K562 (cell line): ENCODE results near the gene METTL22. TPM values are rescaled to one million over a fixed set of nuclear protein-coding genes. Genes with fewer than 3 reads are reported as not detected.

ENCODE experiments used
- ATAC-seq: fragments of 200-7000 bp; cut with Tn5 transposase; 3 replicates; pipeline ENCODE4 v1.9.1; 2020; ENCODE audit warnings: moderate library complexity
- BruUV-seq: library from RNA; stranded (reverse); fragments of 400-500 nt; replicated peaks from 2 replicates; lab custom pipeline; 2021; lab: Mats Ljungman, UMichigan
- CTCF ChIA-PET: fragments of 300-600 bp; formaldehyde crosslinking; extraction: SDS; loops from one replicate; lab custom pipeline; 2021; ENCODE audit warnings: low intra/inter-chr PET ratio; lab: Yijun Ruan, JAX
- POLR2A ChIA-PET: fragments of 300-600, 350-650 bp; sonication (Branson Sonifier 250); formaldehyde crosslinking; extraction: SDS; loops from one replicate; lab custom pipeline; 2021; ENCODE audit warnings: antibody characterized with exemption, inconsistent platforms; lab: Yijun Ruan, JAX
- DNase-seq, 4 experiments: peaks; one replicate each; pipeline versions ENCODE4 v3.0.0 to v3.0.0-alpha.2; 2011 to 2018; ENCODE audit warnings: low spot score in 3 of 4, mixed read lengths in 3 of 4; ENCODE audit errors: extremely low read depth in 1 of 4
- FAIRE-seq: peaks from 2 replicates; lab custom pipeline; 2011; peaks lifted over from hg19 to GRCh38; lab: Jason Lieb, UNC
- H2AFZ ChIP-seq: 2 replicates; pipeline ENCODE4 v1.6.0; 2011; ENCODE audit warnings: low read depth, low read length, control low read depth, inconsistent platforms
- H3K27ac ChIP-seq: fragments of 200-600 bp; 3 replicates; pipeline ENCODE4 v1.8.0; 2011; ENCODE audit warnings: low read depth, mild to moderate bottlenecking, control low read depth, inconsistent platforms, low read length, moderate library complexity, mixed read lengths; ENCODE audit errors: extremely low read depth
- H3K27me3 ChIP-seq, 2 experiments: fragments of 300-600 bp in 1 of 2; 2 replicates in 1 of 2; 3 replicates in 1 of 2; pipeline versions ENCODE4 v1.6.0 to v1.8.0; 2011; ENCODE audit warnings: inconsistent platforms in 2 of 2, low read length in 2 of 2, mild to moderate bottlenecking in 1 of 2, mixed read lengths in 1 of 2, moderate library complexity in 1 of 2; ENCODE audit not compliant: control insufficient read depth in 2 of 2, insufficient read depth in 2 of 2
- H3K36me3 ChIP-seq: fragments of 300-600 bp; 3 replicates; pipeline ENCODE4 v1.8.0; 2011; ENCODE audit warnings: mild to moderate bottlenecking, low read length, inconsistent platforms; ENCODE audit not compliant: control insufficient read depth, insufficient read depth
- H3K4me1 ChIP-seq, 2 experiments: fragments of 200-600 bp in 1 of 2; replicated peaks in 1 of 2; 2 replicates in 1 of 2; 3 replicates in 1 of 2; pipeline versions ENCODE4 v1.5.1 to v1.8.0; 2011; ENCODE audit warnings: inconsistent platforms in 2 of 2, low read length in 2 of 2, mild to moderate bottlenecking in 1 of 2, mixed read lengths in 1 of 2, moderate library complexity in 1 of 2; ENCODE audit not compliant: control insufficient read depth in 2 of 2, insufficient read depth in 2 of 2
- H3K4me2 ChIP-seq: 2 replicates; pipeline ENCODE4 v1.6.1; 2011; ENCODE audit warnings: low read length, control low read depth, inconsistent platforms, mixed read lengths; ENCODE audit not compliant: insufficient read depth
- H3K4me3 ChIP-seq: fragments of 200-600 bp; sonication (generic), shearing (Covaris generic); 2 replicates; pipeline ENCODE4 v1.5.1; 2016; ENCODE audit warnings: control low read depth, inconsistent platforms
- H3K79me2 ChIP-seq: fragments of 200-600 bp; 3 replicates; pipeline ENCODE4 v1.8.0; 2011; ENCODE audit warnings: low read length, inconsistent platforms; ENCODE audit not compliant: control insufficient read depth, insufficient read depth
- H3K9ac ChIP-seq, 2 experiments: 2 replicates each; pipeline versions ENCODE4 v1.6.0 to v1.6.1; 2011; ENCODE audit warnings: low read depth in 2 of 2, low read length in 2 of 2, control low read depth in 1 of 2, inconsistent platforms in 1 of 2, mild to moderate bottlenecking in 1 of 2, mixed read lengths in 1 of 2; ENCODE audit not compliant: insufficient read depth in 1 of 2
- H3K9me1 ChIP-seq: one replicate; pipeline ENCODE4 v1.6.0; 2011; ENCODE audit warnings: inconsistent platforms, mild to moderate bottlenecking, low read length, moderate library complexity; ENCODE audit not compliant: control insufficient read depth, insufficient read depth
- H3K9me3 ChIP-seq: replicated peaks from 2 replicates; pipeline ENCODE4 v1.5.1; 2011; ENCODE audit warnings: low read depth, low read length, inconsistent platforms; ENCODE audit not compliant: control insufficient read depth, insufficient read depth
- H4K20me1 ChIP-seq: replicated peaks from 2 replicates; pipeline ENCODE4 v1.6.1; 2011; ENCODE audit warnings: low read length, inconsistent platforms, mixed read lengths; ENCODE audit not compliant: control insufficient read depth, insufficient read depth
- FIP1L1 ChIP-seq: fragments of 200-400 bp; formaldehyde crosslinking; IDR thresholded peaks from 2 replicates; pipeline ENCODE4 v1.6.1; 2018; ENCODE audit warnings: mild to moderate bottlenecking, low read depth, low read length; ENCODE audit not compliant: poor library complexity, severe bottlenecking
- FOXA3 ChIP-seq, 2 experiments: fragments of 450-650 bp in 1 of 2; sonication (generic) in 1 of 2; formaldehyde crosslinking; IDR thresholded peaks in 1 of 2; conservative IDR thresholded peaks in 1 of 2; 2 replicates each; pipeline versions ENCODE4 v1.4.0 to v1.8.0; 2020 to 2022; ENCODE audit warnings: mild to moderate bottlenecking in 2 of 2, missing genetic modification reagents in 1 of 2
- FOXJ2 ChIP-seq: fragments of 200-800 bp; sonication (Bioruptor generic); IDR thresholded peaks from 2 replicates; pipeline ENCODE4 v1.6.1; 2016; ENCODE audit warnings: missing genetic modification characterization, missing compliant biosample characterization
- HBP1 ChIP-seq: fragments of 450-650 bp; formaldehyde crosslinking; IDR thresholded peaks from 2 replicates; pipeline ENCODE4 v1.4.0; 2022; ENCODE audit warnings: missing genetic modification characterization
- RBBP5 ChIP-seq: fragments of 200-600 bp; sonication (generic); IDR thresholded peaks from 2 replicates; pipeline ENCODE4 v1.6.1; 2012; ENCODE audit warnings: borderline replicate concordance, mild to moderate bottlenecking, low read length, control low read depth, inconsistent platforms; ENCODE audit not compliant: insufficient read depth, poor library complexity, severe bottlenecking
- RBFOX2 ChIP-seq: fragments of 200-400 bp; formaldehyde crosslinking; IDR thresholded peaks from 2 replicates; pipeline ENCODE4 v1.6.1; 2017; ENCODE audit warnings: low read depth, mild to moderate bottlenecking, low read length, moderate library complexity
- RBM25 ChIP-seq: fragments of 200-400 bp; formaldehyde crosslinking; IDR thresholded peaks from 2 replicates; pipeline ENCODE4 v1.6.1; 2018; ENCODE audit warnings: low read length, low read depth, moderate library complexity; ENCODE audit not compliant: severe bottlenecking
- SMC3 ChIP-seq: conservative IDR thresholded peaks from 2 replicates; pipeline ENCODE4 v1.6.1; 2011; ENCODE audit warnings: low read depth, low read length, improper control_type of control experiment; ENCODE audit not compliant: insufficient read depth
- TFAM ChIP-seq: fragments of 250-450 bp; sonication (Bioruptor Pico); conservative IDR thresholded peaks from 2 replicates; pipeline ENCODE4 v1.5.0; 2021; ENCODE audit warnings: mild to moderate bottlenecking, moderate library complexity
- TRIM28 ChIP-seq: fragments of 450-650 bp; IDR thresholded peaks from 2 replicates; pipeline ENCODE4 v1.6.1; 2017
- YBX1 ChIP-seq: fragments of 450-650 bp; IDR thresholded peaks from 2 replicates; pipeline ENCODE4 v1.7.1; 2016; ENCODE audit warnings: mild to moderate bottlenecking
- WGBS: fragments of 100-300 bp; shearing (Covaris generic); methylation state at CpG from one replicate; pipeline ENCODE4 v1.1.6; 2016; ENCODE audit warnings: low coverage, mixed read lengths; ENCODE audit not compliant: insufficient coverage; ENCODE audit errors: missing lambda C conversion rate; 5-methylcytosine and 5-hydroxymethylcytosine counted together
- in situ Hi-C: fragments of 300-500 bp; cut with MboI; formaldehyde crosslinking; loops from 4 replicates; pipeline ENCODE4 v1.15.0; 2018; ENCODE audit warnings: inconsistent platforms, mixed read lengths
- intact Hi-C: fragments of 100-400 bp; cut with micrococcal nuclease; formaldehyde crosslinking; loops from 2 replicates; pipeline ENCODE4 v1.14.2; 2022
- polyA plus RNA-seq, 8 experiments: library from polyadenylated mRNA; depleted of rRNA in 4 of 8; stranded (reverse) in 5 of 8; unstranded in 3 of 8; fragments of >200 nt; fragmentation: Nextera tagmentation in 2 of 8; fragmentation: Illumina TruSeq in 1 of 8; extraction: Ambion mirVana in 2 of 8; extraction: Trizol in 1 of 8; gene quantifications; 2 replicates each; pipeline versions ENCODE4 v1.2.1 to v1.2.3, GENCODE V29; 2011 to 2014; ENCODE audit warnings: inconsistent platforms in 1 of 8, missing spikeins in 1 of 8
- total RNA-seq, 7 experiments: library from RNA; depleted of rRNA in 6 of 7; stranded (reverse); fragments of >200 nt in 6 of 7; fragmentation: Illumina TruSeq in 2 of 7; extraction: Trizol in 2 of 7; gene quantifications; 2 replicates each; pipeline versions ENCODE4 v1.2.1 to v1.2.3, GENCODE V29; 2011 to 2021; ENCODE audit warnings: low replicate concordance in 1 of 7

The METTL22 gene
- total and polyA plus RNA-seq, 9 of the 15 experiments (the other 6 are each of a cell fraction or from before 2014, with no cell fraction given): 6.9 to 33.2 (median 18.5) TPM

- TF ChIP-seq FOXJ2 (tag) (no peak), SMC3 (no peak), TRIM28 (no peak), HBP1 (CRISPR knock-in tag) (no peak), RBBP5 (no peak), RBFOX2 (peak; percentile 35; the same call in 1 of the 2 replicates)
Observed at GRCh38 chr16:8628981-8629725, 7.7 kb downstream of the METTL22 start (continued).

- in situ Hi-C loops: no loop called here
- Histone ChIP-seq H3K27me3 (no peaks in the 10 kb centered on the region), H3K4me3 (no peak overlapping the region)
- CTCF ChIA-PET: no interaction called here
- TF ChIP-seq FIP1L1 (no peak), RBM25 (peak; percentile 51), FOXA3 (CRISPR knock-in tag; conservative IDR thresholded peaks at IDR 0.05 in 1 of 2, IDR thresholded peaks at IDR 0.05 in 1 of 2) (no peak), TFAM (CRISPR knock-in tag) (no peak), YBX1 (no peak)
- TF ChIP-seq, all 486 proteins: peak for 1
- Histone ChIP-seq H3K79me2 (no peaks in the 10 kb centered on the region), H3K9me1 (no peaks in the 10 kb centered on the region), H2AFZ (no peak overlapping the region), H4K20me1 (0 out of 2 replicates have a peak, but pooled peaks cover 8% of the 10 kb centered on the region), H3K27ac (no peak overlapping the region), H3K9ac (no peak overlapping the region), H3K36me3 (peaks cover 92% of the 10 kb centered on the region; the same call in 2 of the 3 replicates), H3K4me1 (peaks cover 3% of the 10 kb centered on the region in 2 experiments; a peak in 4 of 5 replicates), H3K4me2 (no peak overlapping the region), H3K9me3 (no peaks in the 10 kb centered on the region)
- ATAC-seq: no peak
- BruUV-seq: no TSS peak
- no peak for FAIRE-seq
- intact Hi-C loops: no loop called here
- POLR2A ChIA-PET: interaction anchor here (0.6 to 1.4 kb wide), 4 partner anchors 12 to 1926 kb away, joined by 3 to 4 read pairs (median 3); no protein-coding TSS in a partner anchor
- DNase-seq: no peak
- 92% methylated on average over 11 of the region's 11 CpGs for WGBS
Observed at GRCh38 chr16:8630255-8630953, 8.9 kb downstream of the METTL22 start.
